Measurements from ENCODE around the gene TEKT3. TPM values are rescaled to one million over a fixed set of nuclear protein-coding genes. Genes with fewer than 3 reads are reported as not detected.

Gene TEKT3
- polyA plus RNA-seq, 1 of the 3 experiments (the other 2 are of a cell fraction) = 0.62 TPM

DNA sequence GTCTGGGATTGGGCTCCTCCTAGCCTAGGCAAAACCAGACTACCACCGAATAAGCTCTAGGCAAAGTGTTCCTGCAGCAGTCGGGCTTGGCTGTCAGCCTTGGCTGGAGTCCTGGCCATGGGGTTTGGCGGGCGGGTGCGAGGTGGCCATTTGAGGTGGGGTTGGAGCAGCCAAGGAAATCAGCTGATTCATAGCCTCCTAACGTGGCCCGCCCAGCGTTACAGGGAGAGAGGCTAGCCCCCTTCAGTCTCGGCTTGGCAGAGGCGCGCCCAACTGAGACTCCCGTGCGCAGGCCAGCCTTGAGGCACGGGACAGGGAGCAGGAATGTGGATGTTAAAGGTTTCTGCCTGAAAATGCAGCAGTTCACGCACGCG, 78.2 kb downstream of the TEKT3 start (continued):
- TF ChIP-seq NFIC (IDR thresholded peaks at IDR 0.05; ENCODE audit: borderline replicate concordance) (peak; percentile 60; the same call in 1 of the 2 replicates), FOXM1 (IDR thresholded peaks at IDR 0.05; ENCODE audit: low read depth) (no peak), GATA2 (CRISPR knock-in tag; IDR thresholded peaks at IDR 0.05) (no peak), RXRA (IDR thresholded peaks at IDR 0.05; ENCODE audit: borderline replicate concordance, low read depth) (no peak), SIN3A (IDR thresholded peaks at IDR 0.05; ENCODE audit: borderline replicate concordance, low read depth, low read length) (0 out of 2 replicates have a peak, but pooled peaks have one; percentile 25), POLR2AphosphoS5 (IDR thresholded peaks at IDR 0.05; ENCODE audit: low read depth, low read length) (no peak), RCOR1 (IDR thresholded peaks at IDR 0.05; ENCODE audit: low read length) (0 out of 2 replicates have a peak, but pooled peaks have one; percentile 8), GABPA (IDR thresholded peaks at IDR 0.05; ENCODE audit: low read depth) (no peak), YY1 (IDR thresholded peaks at IDR 0.05; ENCODE audit: low read depth) (0 out of 2 replicates have a peak, but pooled peaks have one; percentile 7), CTCF (IDR thresholded peaks at IDR 0.05) (no peak), TAF1 (IDR thresholded peaks at IDR 0.05; ENCODE audit: borderline replicate concordance, low read depth, low read length) (no peak), ELF1 (IDR thresholded peaks at IDR 0.05) (no peak), FOXJ3 (CRISPR knock-in tag; IDR thresholded peaks at IDR 0.05) (0 out of 2 replicates have a peak, but pooled peaks have one; percentile 38), MEF2A (IDR thresholded peaks at IDR 0.05; ENCODE audit: borderline replicate concordance, low read depth) (no peak), RAD21 (IDR thresholded peaks at IDR 0.05; ENCODE audit: low read length) (peak; percentile 6; the same call in 1 of the 2 replicates), EZH2phosphoT487 (IDR thresholded peaks at IDR 0.05; ENCODE audit: borderline replicate concordance, low read depth) (no peak), FOSL2 (IDR thresholded peaks at IDR 0.05; ENCODE audit: borderline replicate concordance, low read depth) (no peak), SMC3 (IDR thresholded peaks at IDR 0.05; ENCODE audit: low read depth, low read length) (0 out of 2 replicates have a peak, but pooled peaks have one; percentile 9), MXI1 (IDR thresholded peaks at IDR 0.05; ENCODE audit: low read depth, low read length) (peak; percentile 51; the same call in 1 of the 2 replicates), TEAD4 (IDR thresholded peaks at IDR 0.05; ENCODE audit: borderline replicate concordance, insufficient read depth) (no peak)
- TF ChIP-seq, protein P1, sequence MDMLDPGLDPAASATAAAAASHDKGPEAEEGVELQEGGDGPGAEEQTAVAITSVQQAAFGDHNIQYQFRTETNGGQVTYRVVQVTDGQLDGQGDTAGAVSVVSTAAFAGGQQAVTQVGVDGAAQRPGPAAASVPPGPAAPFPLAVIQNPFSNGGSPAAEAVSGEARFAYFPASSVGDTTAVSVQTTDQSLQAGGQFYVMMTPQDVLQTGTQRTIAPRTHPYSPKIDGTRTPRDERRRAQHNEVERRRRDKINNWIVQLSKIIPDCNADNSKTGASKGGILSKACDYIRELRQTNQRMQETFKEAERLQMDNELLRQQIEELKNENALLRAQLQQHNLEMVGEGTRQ (IDR thresholded peaks at IDR 0.05; ENCODE audit: borderline replicate concordance, low read depth, low read length) = no peak
- TF ChIP-seq, protein P2, sequence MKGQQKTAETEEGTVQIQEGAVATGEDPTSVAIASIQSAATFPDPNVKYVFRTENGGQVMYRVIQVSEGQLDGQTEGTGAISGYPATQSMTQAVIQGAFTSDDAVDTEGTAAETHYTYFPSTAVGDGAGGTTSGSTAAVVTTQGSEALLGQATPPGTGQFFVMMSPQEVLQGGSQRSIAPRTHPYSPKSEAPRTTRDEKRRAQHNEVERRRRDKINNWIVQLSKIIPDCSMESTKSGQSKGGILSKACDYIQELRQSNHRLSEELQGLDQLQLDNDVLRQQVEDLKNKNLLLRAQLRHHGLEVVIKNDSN (IDR thresholded peaks at IDR 0.05; ENCODE audit: borderline replicate concordance, low read depth) = no peak

All from SK-N-SH (cell line).